HEK293T (cell line): ENCODE measurements around the gene ADTRP.

ENCODE experiments used
- CTCF ChIA-PET: fragments of 350-600 bp; formaldehyde crosslinking; extraction: SDS; loops from one replicate; lab custom pipeline; 2021; ENCODE audit warnings: antibody characterized with exemption, inconsistent platforms; lab: Yijun Ruan, JAX
- POLR2A ChIA-PET: fragments of 350-600 bp; formaldehyde crosslinking; extraction: SDS; loops from one replicate; lab custom pipeline; 2020; ENCODE audit warnings: antibody characterized with exemption, inconsistent platforms; lab: Yijun Ruan, JAX
- DNase-seq: peaks from one replicate; pipeline ENCODE4 v3.0.0; 2012; ENCODE audit warnings: mixed read lengths; ENCODE audit errors: extremely low spot score
- ARNT ChIP-seq: fragments of 450-650 bp; IDR thresholded peaks from 2 replicates; pipeline ENCODE4 v1.6.1; 2017; ENCODE audit warnings: mild to moderate bottlenecking
- BHLHE40 ChIP-seq: fragments of 450-650 bp; IDR thresholded peaks from 2 replicates; pipeline ENCODE4 v1.6.1; 2016; ENCODE audit warnings: mild to moderate bottlenecking, moderate library complexity, borderline replicate concordance
- CTBP1 ChIP-seq: fragments of 450-650 bp; IDR thresholded peaks from 2 replicates; pipeline ENCODE4 v1.6.1; 2016; ENCODE audit warnings: borderline replicate concordance
- ELF4 ChIP-seq: fragments of 450-650 bp; IDR thresholded peaks from 2 replicates; pipeline ENCODE4 v1.6.1; 2017; ENCODE audit warnings: antibody characterized with exemption
- FOXA1 ChIP-seq: fragments of 450-650 bp; IDR thresholded peaks from 2 replicates; pipeline ENCODE4 v1.6.1; 2016; ENCODE audit warnings: mild to moderate bottlenecking
- FOXK2 ChIP-seq: fragments of 450-650 bp; IDR thresholded peaks from 2 replicates; pipeline ENCODE4 v1.6.1; 2016; ENCODE audit warnings: mild to moderate bottlenecking
- FOXM1 ChIP-seq: fragments of 450-650 bp; IDR thresholded peaks from 2 replicates; pipeline ENCODE4 v1.6.1; 2017; ENCODE audit warnings: mild to moderate bottlenecking, borderline replicate concordance
- HDGF ChIP-seq: fragments of 450-650 bp; IDR thresholded peaks from 2 replicates; pipeline ENCODE4 v1.6.1; 2017; ENCODE audit warnings: antibody characterized with exemption, borderline replicate concordance
- L3MBTL2 ChIP-seq: fragments of 450-650 bp; conservative IDR thresholded peaks from 2 replicates; pipeline ENCODE4 v1.6.1; 2016; ENCODE audit warnings: mild to moderate bottlenecking
- LEF1 ChIP-seq: fragments of 450-650 bp; IDR thresholded peaks from 2 replicates; pipeline ENCODE4 v1.6.1; 2017; ENCODE audit warnings: mild to moderate bottlenecking, borderline replicate concordance
- NFRKB ChIP-seq: fragments of 450-650 bp; IDR thresholded peaks from 2 replicates; pipeline ENCODE4 v1.6.1; 2016; ENCODE audit warnings: mild to moderate bottlenecking, moderate library complexity
- PKNOX1 ChIP-seq: fragments of 450-650 bp; IDR thresholded peaks from 2 replicates; pipeline ENCODE4 v1.6.1; 2016
- SP1 ChIP-seq: fragments of 450-650 bp; IDR thresholded peaks from 2 replicates; pipeline ENCODE4 v1.6.1; 2017
- SUZ12 ChIP-seq: fragments of 450-650 bp; IDR thresholded peaks from 2 replicates; pipeline ENCODE4 v1.6.1; 2016; ENCODE audit warnings: mild to moderate bottlenecking
- TARDBP ChIP-seq: fragments of 450-650 bp; IDR thresholded peaks from 2 replicates; pipeline ENCODE4 v1.6.1; 2016
- ZNF384 ChIP-seq: fragments of 450-650 bp; IDR thresholded peaks from 2 replicates; pipeline ENCODE4 v1.6.1; 2016

ADTRP gene

DNA sequence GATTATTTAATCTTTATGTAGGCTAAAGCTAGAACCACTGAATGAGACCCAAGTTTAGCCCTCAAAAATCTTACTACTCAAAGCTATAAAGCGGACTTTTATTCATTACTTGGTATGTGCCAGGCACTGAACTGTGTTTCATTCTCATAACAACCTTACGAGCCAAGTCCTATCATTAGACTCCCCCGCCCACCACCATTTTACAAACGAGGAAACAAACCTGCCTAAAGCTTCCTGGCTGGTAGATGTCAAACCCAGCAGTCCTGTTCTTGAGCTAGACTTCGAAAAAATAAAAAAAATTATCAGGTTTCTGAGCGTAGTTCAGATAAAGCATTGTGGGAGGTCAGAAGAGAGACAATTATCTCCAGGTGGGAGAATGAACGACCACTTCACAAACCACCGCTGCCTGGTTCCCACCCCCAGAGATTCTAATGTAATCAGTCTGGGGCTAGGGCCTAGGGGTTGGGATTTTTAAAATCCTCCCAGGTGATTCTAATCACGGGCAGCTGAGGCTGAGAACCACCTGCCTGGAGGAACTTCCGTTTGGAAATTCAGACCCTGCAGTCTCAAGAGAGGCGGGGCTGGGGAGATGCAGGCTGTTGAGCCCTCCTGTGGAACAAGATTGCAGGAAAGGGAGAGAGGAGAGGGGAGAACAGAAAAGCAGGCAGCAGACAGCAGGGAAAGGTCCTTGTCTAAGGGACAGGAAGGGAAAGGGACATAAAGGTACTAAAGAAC lies 8.6 kb downstream of the ADTRP start:
- CTCF ChIA-PET: no interaction called here
- no peak for DNase-seq
- POLR2A ChIA-PET: no interaction called here

DNA sequence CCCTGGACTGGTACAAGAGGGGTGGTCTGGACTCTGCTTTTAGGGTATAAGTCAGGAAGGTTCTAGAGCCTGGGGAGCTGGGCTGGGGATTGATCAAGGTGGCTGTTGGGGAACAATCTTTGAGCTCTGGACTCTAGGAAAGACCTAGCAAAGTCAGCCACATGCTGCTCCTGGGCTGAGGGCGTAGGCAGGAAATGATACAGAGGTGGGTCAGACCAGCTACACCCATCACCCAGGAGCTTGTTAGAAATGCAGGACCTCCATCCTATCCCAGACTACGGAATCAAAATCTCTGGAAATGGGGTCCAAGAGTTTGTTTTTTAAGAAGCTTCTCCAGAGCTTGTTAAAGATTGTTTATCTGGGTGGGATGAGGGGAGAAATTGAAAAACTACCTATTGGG lies 9.4 kb downstream of the ADTRP start:
- POLR2A ChIA-PET: no interaction called here
- no peak for DNase-seq

More for the DNA sequence above, 8.6 kb downstream of the ADTRP start:
- TF ChIP-seq ZNF384: no peak
- no peak for TF ChIP-seq LEF1
- no peak for TF ChIP-seq FOXM1
- no peak for TF ChIP-seq TARDBP
- no peak for TF ChIP-seq FOXK2
- no peak for TF ChIP-seq L3MBTL2
- TF ChIP-seq SUZ12: no peak
- no peak for TF ChIP-seq ARNT
- TF ChIP-seq HDGF: no peak
- TF ChIP-seq NFRKB: no peak
- no peak for TF ChIP-seq FOXA1
- TF ChIP-seq PKNOX1: no peak
- no peak for TF ChIP-seq SP1

GRCh38 chr6:11767978-11768756 lies 10.4 kb downstream of the ADTRP start:
- TF ChIP-seq ARNT: no peak
- no peak for TF ChIP-seq TARDBP
- no peak for TF ChIP-seq BHLHE40
- TF ChIP-seq ZNF384: no peak
- POLR2A ChIA-PET: no interaction called here
- CTCF ChIA-PET: no interaction called here
- DNase-seq: no peak

More for the DNA sequence above, 9.4 kb downstream of the ADTRP start:
- CTCF ChIA-PET: no interaction called here
- TF ChIP-seq FOXA1 (no peak), L3MBTL2 (no peak), CTBP1 (no peak), FOXM1 (no peak), ARNT (no peak), ELF4 (no peak), PKNOX1 (no peak)

DNA sequence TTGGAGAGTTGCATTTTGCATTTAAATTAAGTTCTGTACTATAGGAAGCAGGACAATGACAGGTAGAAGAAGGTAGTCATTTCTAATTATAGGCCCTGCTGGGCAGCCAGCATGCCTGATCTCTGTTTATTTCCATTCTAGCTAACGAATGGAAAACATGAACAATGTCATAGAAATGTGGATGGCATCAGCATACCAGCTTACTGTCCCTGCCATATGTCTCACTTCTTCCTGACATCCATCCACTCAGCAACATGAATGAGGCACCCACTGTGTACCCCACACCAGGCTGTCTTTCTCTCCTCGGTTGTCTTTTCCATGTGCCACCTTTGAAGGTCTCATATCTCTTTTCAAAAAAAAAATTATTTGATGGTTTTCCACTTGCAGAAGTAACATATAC lies 11.1 kb downstream of the ADTRP start:
- CTCF ChIA-PET: no interaction called here
- TF ChIP-seq BHLHE40 (no peak), ELF4 (no peak), L3MBTL2 (no peak)
- POLR2A ChIA-PET: no interaction called here
- DNase-seq: no peak

DNA sequence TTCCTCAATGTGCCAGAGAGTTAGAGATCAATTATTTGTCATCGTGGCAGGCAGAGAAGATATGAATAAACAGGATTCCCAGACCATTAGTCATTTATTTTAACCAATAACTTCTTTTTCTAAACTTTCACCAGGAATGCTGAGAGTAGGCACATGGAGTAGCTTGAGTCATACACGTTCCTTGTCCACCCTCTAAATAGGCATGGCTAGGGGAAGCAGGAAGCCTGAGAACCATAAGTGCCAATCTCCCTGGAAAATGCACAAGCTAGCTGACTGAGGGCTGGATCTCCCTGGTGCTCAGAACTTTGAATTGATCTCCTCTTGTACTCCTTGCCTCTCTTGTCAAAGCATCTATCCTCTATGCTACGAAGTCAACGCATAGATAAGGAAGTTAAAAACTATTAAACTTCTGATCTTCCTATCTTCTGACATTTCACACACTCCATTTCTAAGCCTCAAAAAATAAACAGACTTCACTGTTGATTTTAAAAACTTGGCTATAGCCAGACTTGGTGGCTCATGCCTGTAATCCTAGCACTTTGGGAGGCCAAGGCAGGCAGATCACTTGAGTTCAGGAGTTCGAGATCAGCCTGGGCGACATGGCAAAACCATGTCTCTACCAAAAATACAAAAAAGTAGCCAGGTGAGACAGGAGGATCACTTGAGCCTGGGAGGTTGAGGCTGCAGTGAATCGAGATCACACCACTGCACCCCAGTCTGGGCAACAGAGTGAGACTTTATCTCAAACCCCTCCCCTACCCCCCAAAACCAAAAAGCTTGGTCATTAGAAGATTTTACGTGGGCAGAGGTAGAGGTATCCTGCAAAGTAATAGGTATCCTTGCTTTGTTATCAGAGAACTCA lies 11.8 kb downstream of the ADTRP start:
- TF ChIP-seq ELF4 (no peak), CTBP1 (no peak), FOXA1 (no peak), SUZ12 (no peak), FOXK2 (no peak), BHLHE40 (no peak), PKNOX1 (no peak), TARDBP (no peak), NFRKB (no peak), FOXM1 (no peak), LEF1 (no peak)
- DNase-seq: no peak
- ChIA-PET CTCF (no interaction called here), POLR2A (no interaction called here)

DNA sequence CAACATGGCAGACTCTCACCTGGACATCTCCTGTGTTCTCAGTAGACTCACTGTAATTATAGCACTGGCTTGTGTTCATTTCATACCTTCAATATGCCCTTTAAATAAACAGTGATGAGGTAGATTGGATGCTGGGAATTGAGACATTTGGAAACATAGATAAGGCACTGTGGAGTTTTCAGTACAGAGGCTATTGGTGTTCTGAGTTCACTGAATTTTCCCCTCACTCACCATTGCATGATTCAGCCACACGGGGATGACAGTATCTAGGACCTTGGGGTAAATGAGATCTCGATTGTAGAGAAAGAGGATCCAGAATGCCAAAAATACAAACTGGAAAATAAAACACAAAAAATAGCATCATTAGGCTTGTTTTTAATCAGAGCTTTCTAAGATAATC lies 12.6 kb downstream of the ADTRP start:
- no peak for TF ChIP-seq PKNOX1
- no peak for TF ChIP-seq ZNF384
- no peak for DNase-seq
- ChIA-PET CTCF (no interaction called here), POLR2A (no interaction called here)
